B cell (primary cell): Measurements from ENCODE around the gene NANOGP8. TPM values are rescaled to one million over a fixed set of nuclear protein-coding genes. Genes with fewer than 3 reads are reported as not detected.

Experiments used
- ATAC-seq: fragments of 200-7000 bp; cut with Tn5 transposase; one replicate; pipeline ENCODE4 v1.10.0; 2021; ENCODE audit warnings: low read depth, mild to moderate bottlenecking, moderate number of reproducible peaks, moderate library complexity
- CTCF ChIA-PET: fragments of 350-600 bp; sonication (Branson Sonifier 250); formaldehyde crosslinking; loops from one replicate; lab custom pipeline; 2021; ENCODE audit warnings: antibody characterized with exemption, inconsistent platforms; lab: Charles Lee
- POLR2A ChIA-PET: fragments of 350-600 bp; sonication (Branson Sonifier 250); formaldehyde crosslinking; loops from one replicate; lab custom pipeline; 2021; ENCODE audit warnings: antibody characterized with exemption; lab: Charles Lee
- DNase-seq: peaks from one replicate; pipeline ENCODE4 v3.0.0; 2013
- H2AFZ ChIP-seq: 2 replicates; pipeline ENCODE4 v1.6.1; 2012; ENCODE audit warnings: mild to moderate bottlenecking, low read depth, low read length; ENCODE audit not compliant: insufficient read depth, poor library complexity, severe bottlenecking
- H3K27ac ChIP-seq, 2 donors: 1 replicate in 1 of 2; 2 replicates in 1 of 2; pipeline ENCODE4 v1.5.1; 2012 to 2013; ENCODE audit warnings: low read length in 2 of 2, mild to moderate bottlenecking in 2 of 2, moderate library complexity in 1 of 2
- H3K27me3 ChIP-seq, 4 experiments: fragments of 200-600 bp in 1 of 4; sonication (generic) in 1 of 4; replicated peaks in 1 of 4; 1 replicate in 2 of 4; 2 replicates in 2 of 4; pipeline versions ENCODE4 v1.6.1 to v1.7.0; 2013 to 2016; ENCODE audit warnings: low read length in 3 of 4, mild to moderate bottlenecking in 2 of 4, mixed read lengths in 1 of 4, moderate library complexity in 1 of 4; ENCODE audit not compliant: insufficient read depth in 4 of 4, control insufficient read depth in 3 of 4; ENCODE audit errors: control extremely low read depth in 1 of 4
- H3K36me3 ChIP-seq, 2 experiments: replicated peaks in 1 of 2; 1 replicate in 1 of 2; 2 replicates in 1 of 2; pipeline versions ENCODE4 v1.6.1 to v1.7.1; 2013; ENCODE audit warnings: low read length in 1 of 2; ENCODE audit not compliant: insufficient read depth in 2 of 2, control insufficient read depth in 1 of 2; ENCODE audit errors: control extremely low read depth in 1 of 2, extremely low read depth in 1 of 2
- H3K4me1 ChIP-seq, 2 donors: fragments of 200-600 bp in 1 of 2; sonication (generic) in 1 of 2; 1 replicate in 1 of 2; 2 replicates in 1 of 2; pipeline versions ENCODE4 v1.5.1 to v1.6.1; 2013 to 2017; ENCODE audit warnings: low read length in 2 of 2; ENCODE audit not compliant: control insufficient read depth in 2 of 2, insufficient read depth in 2 of 2
- H3K4me2 ChIP-seq: replicated peaks from 2 replicates; pipeline ENCODE3; 2012; ENCODE audit warnings: mild to moderate bottlenecking, low read depth, low read length; ENCODE audit not compliant: poor library complexity, severe bottlenecking
- H3K4me3 ChIP-seq, 5 experiments: fragments of 200-600 bp in 1 of 5; sonication (generic) in 1 of 5; 1 replicate in 3 of 5; 2 replicates in 2 of 5; pipeline versions ENCODE4 v1.5.1 to v1.7.0; 2011 to 2016; ENCODE audit warnings: low read length in 4 of 5, mild to moderate bottlenecking in 4 of 5, low read depth in 2 of 5, control low read depth in 1 of 5, moderate library complexity in 1 of 5; ENCODE audit not compliant: insufficient read depth in 1 of 5; ENCODE audit errors: control extremely low read depth in 1 of 5, extremely low read depth in 1 of 5
- H3K79me2 ChIP-seq: fragments of 200-600 bp; sonication (generic); one replicate; pipeline ENCODE4 v1.6.0; 2016; ENCODE audit warnings: low read length; ENCODE audit not compliant: control insufficient read depth, insufficient read depth
- H3K9ac ChIP-seq: fragments of 200-600 bp; sonication (generic); 2 replicates; pipeline ENCODE4 v1.6.1; 2017; ENCODE audit warnings: mild to moderate bottlenecking, low read length, moderate library complexity
- H3K9me3 ChIP-seq, 3 donors: one replicate each; pipeline versions ENCODE4 v1.6.1 to v1.7.1; 2013; ENCODE audit warnings: low read length in 2 of 3; ENCODE audit not compliant: control insufficient read depth in 2 of 3, insufficient read depth in 1 of 3; ENCODE audit errors: control extremely low read depth in 1 of 3
- H4K20me1 ChIP-seq: 2 replicates; pipeline ENCODE4 v1.6.0; 2012; ENCODE audit warnings: mild to moderate bottlenecking, low read length; ENCODE audit not compliant: insufficient read depth, control insufficient read depth, poor library complexity, severe bottlenecking
- H3K27ac Mint-ChIP-seq: one replicate; pipeline ENCODE4 v1.8.0; 2021; ENCODE audit warnings: mixed read lengths
- H3K27me3 Mint-ChIP-seq: one replicate; pipeline ENCODE4 v1.8.0; 2021; ENCODE audit warnings: mixed read lengths
- H3K4me1 Mint-ChIP-seq: one replicate; pipeline ENCODE4 v1.8.0; 2021; ENCODE audit warnings: mixed read lengths
- H3K4me3 Mint-ChIP-seq: one replicate; pipeline ENCODE4 v1.8.0; 2021; ENCODE audit warnings: mixed read lengths
- H3K9me3 Mint-ChIP-seq: one replicate; pipeline ENCODE4 v1.8.0; 2022; ENCODE audit warnings: mixed read lengths; ENCODE audit not compliant: insufficient read depth
- EZH2 ChIP-seq: IDR thresholded peaks from 2 replicates; pipeline ENCODE4 v1.6.1; 2012; ENCODE audit warnings: borderline replicate concordance, low read depth, mild to moderate bottlenecking, moderate library complexity, low read length; ENCODE audit not compliant: insufficient read depth, poor library complexity, severe bottlenecking
- WGBS: methylation state at CpG from one replicate; pipeline ENCODE4 v1.1.5; 2013; ENCODE audit warnings: missing lambda C conversion rate; ENCODE audit not compliant: insufficient coverage; 5-methylcytosine and 5-hydroxymethylcytosine counted together
- intact Hi-C: fragments of 100-400 bp; cut with micrococcal nuclease; formaldehyde crosslinking; loops from one replicate; pipeline ENCODE4 v1.10.0; 2022
- polyA plus RNA-seq: library from polyadenylated mRNA; depleted of rRNA; stranded (reverse); fragments of >200 nt; gene quantifications from 2 replicates; pipeline ENCODE4 v1.2.3, GENCODE V29; 2012
- total RNA-seq, 2 donors: library from RNA; stranded (reverse); fragments of 120-200 nt in 1 of 2; gene quantifications; 1 replicate in 1 of 2; 2 replicates in 1 of 2; pipeline versions ENCODE4 v1.2.3 to v1.2.4, GENCODE V29; 2013 to 2022
- TF ChIP-seq, protein P1 (sequence below): fragments of 200-600 bp; IDR thresholded peaks from one replicate; pipeline ENCODE4 v1.8.0; 2022; ENCODE audit warnings: antibody characterized with exemption, mild to moderate bottlenecking

NANOGP8 gene
- total and polyA plus RNA-seq, 2 donors (not counting 1 experiment from before 2014, with no cell fraction given) = 0.18 TPM; not detected in 1

DNA sequence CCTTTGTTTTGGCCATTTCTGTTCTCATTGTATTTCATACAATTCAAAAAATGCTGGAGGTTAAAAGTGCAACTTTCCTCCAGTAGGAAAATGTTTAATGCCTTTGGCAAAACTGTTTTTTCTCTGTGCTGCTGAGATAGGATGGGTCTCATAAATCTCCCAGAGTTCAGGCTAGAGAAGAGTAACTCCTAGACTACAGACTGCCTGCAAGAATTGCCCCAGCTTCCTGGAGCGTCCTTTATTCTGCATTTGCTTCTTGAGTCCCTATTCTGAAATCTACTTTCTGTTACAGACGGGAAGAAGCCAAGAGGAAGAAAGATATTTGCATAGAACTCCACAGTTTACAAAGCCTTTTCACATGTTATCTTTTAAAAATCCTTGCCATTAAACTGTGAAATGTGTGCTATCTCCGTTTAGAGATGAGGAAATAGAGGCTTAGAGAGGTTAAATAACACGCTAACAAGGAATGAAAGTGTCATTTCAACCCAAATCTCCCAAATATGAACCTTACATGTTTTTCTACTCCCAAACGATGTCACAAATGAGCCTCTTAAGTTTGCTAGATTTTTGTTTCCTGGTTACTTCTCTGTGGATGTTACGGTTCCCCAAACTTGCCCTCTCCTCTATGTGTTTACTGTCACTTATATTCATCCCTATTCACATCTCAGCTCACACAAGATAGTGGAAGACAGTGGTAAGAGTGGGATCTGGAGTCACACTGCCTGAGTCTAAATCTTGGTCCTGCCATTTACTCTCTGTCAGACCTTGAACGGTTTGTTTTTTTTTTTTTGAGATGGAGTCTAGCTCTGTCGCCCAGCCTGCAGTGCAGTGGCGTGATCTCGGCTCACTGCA lies 17.4 kb downstream of the NANOGP8 start:
- no peak overlapping the region for H3K4me3 Mint-ChIP-seq
- WGBS = 73% methylated on average over 2 of the region's 10 CpGs
- H3K27ac ChIP-seq = no peak overlapping the region

DNA sequence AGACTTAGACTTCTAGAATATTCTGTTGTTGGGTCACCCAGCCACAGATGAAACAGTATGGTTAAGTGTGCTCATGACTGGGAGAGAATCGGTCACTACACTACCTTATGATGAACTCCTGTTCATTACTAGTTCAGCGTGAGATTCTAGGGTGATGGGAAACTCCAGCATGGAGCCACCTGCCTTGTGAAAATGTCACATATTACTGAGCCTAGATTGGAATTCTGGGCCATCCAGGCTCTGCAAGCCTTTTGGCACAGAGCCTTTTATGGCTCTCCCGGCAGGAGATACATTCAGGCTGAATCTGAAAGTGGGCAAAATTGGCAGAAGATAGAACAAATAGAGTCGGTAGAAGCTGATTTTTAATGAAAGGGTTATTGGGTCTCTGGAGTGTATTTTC lies 19.0 kb downstream of the NANOGP8 start:
- Histone ChIP-seq H4K20me1 (no peaks in the 10 kb centered on the region), H3K36me3 (no peaks in the 10 kb centered on the region), H3K9ac (no peak overlapping the region), H3K27ac (no peak overlapping the region), H2AFZ (no peak overlapping the region), H3K9me3 (no peaks in the 10 kb centered on the region), H3K4me2 (no peak overlapping the region), H3K4me3 (no peak overlapping the region), H3K4me1 (no peaks in the 10 kb centered on the region), H3K79me2 (no peaks in the 10 kb centered on the region), H3K27me3 (no peaks in the 10 kb centered on the region)
- ATAC-seq (no peak), DNase-seq (no peak)
- H3K27ac Mint-ChIP-seq = no peak overlapping the region
- ChIA-PET CTCF (interaction anchor here (0.6 to 0.7 kb wide), 2 partner anchors 643 to 1477 kb away, joined by 3 to 7 read pairs; no protein-coding TSS in a partner anchor), POLR2A (no interaction called here)
- TF ChIP-seq, protein P1, sequence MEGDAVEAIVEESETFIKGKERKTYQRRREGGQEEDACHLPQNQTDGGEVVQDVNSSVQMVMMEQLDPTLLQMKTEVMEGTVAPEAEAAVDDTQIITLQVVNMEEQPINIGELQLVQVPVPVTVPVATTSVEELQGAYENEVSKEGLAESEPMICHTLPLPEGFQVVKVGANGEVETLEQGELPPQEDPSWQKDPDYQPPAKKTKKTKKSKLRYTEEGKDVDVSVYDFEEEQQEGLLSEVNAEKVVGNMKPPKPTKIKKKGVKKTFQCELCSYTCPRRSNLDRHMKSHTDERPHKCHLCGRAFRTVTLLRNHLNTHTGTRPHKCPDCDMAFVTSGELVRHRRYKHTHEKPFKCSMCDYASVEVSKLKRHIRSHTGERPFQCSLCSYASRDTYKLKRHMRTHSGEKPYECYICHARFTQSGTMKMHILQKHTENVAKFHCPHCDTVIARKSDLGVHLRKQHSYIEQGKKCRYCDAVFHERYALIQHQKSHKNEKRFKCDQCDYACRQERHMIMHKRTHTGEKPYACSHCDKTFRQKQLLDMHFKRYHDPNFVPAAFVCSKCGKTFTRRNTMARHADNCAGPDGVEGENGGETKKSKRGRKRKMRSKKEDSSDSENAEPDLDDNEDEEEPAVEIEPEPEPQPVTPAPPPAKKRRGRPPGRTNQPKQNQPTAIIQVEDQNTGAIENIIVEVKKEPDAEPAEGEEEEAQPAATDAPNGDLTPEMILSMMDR = no peak
- no peak for TF ChIP-seq EZH2
- no peaks in the 10 kb centered on the region for H3K9me3 Mint-ChIP-seq
- no peaks in the 10 kb centered on the region for H3K4me1 Mint-ChIP-seq
- 100% methylated on average over 1 of the region's 4 CpGs for WGBS
- H3K4me3 Mint-ChIP-seq = no peak overlapping the region
- intact Hi-C loops = no loop called here
- peaks cover 6% of the 10 kb centered on the region for H3K27me3 Mint-ChIP-seq

More for the DNA sequence above, 17.4 kb downstream of the NANOGP8 start:
- Histone ChIP-seq H3K4me1 (no peaks in the 10 kb centered on the region), H4K20me1 (no peaks in the 10 kb centered on the region), H3K4me3 (no peak overlapping the region), H3K9ac (no peak overlapping the region), H3K36me3 (no peaks in the 10 kb centered on the region), H3K9me3 (no peaks in the 10 kb centered on the region), H3K27me3 (no peaks in the 10 kb centered on the region), H3K79me2 (no peaks in the 10 kb centered on the region), H3K4me2 (no peak overlapping the region), H2AFZ (no peak overlapping the region)
- TF ChIP-seq, protein P1 = no peak
- TF ChIP-seq EZH2 = no peak
- CTCF ChIA-PET = no interaction called here
- POLR2A ChIA-PET = no interaction called here
- H3K27me3 Mint-ChIP-seq = peaks cover 6% of the 10 kb centered on the region
- DNase-seq (no peak), ATAC-seq (no peak)
- intact Hi-C loops = no loop called here
- no peaks in the 10 kb centered on the region for H3K9me3 Mint-ChIP-seq
- H3K4me1 Mint-ChIP-seq = no peaks in the 10 kb centered on the region
- H3K27ac Mint-ChIP-seq = no peak overlapping the region
